Measurements from ENCODE around the gene SLC6A7.

Gene SLC6A7

GRCh38 chr5:150172556-150172955 lies 17.3 kb upstream of the SLC6A7 start:
- no peak for DNase-seq (ENCODE audit: low read depth in 2 of 2)

- no peak for DNase-seq (ENCODE audit: low read depth in 2 of 2)
Measured at GRCh38 chr5:150173161-150173560, 16.7 kb upstream of the SLC6A7 start.

GRCh38 chr5:150174285-150174684 lies 15.6 kb upstream of the SLC6A7 start:
- no peak for DNase-seq (ENCODE audit: low read depth in 2 of 2)

DNA sequence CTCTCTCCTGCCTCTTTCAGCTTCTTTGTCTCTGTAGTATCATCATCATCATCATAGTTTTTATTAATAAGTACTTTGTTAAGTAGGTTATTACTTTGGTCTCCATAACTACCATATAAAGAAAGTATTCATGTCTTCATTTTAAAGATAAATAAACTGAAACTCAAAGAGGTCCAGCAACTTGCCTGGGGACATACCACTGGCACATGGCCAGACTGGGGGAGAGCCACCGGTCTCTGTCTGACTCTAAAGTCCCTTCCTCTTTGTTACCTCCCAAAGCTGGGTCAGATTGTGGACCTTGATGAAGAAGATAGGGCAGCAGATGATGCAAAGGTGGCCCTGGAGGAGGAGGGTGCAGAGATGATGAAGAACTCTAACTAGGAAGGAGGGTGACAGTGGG lies 14.8 kb upstream of the SLC6A7 start:
- DNase-seq (ENCODE audit: low read depth in 2 of 2), result no peak

GRCh38 chr5:150175536-150175935 lies 14.3 kb upstream of the SLC6A7 start:
- DNase-seq (ENCODE audit: low read depth in 2 of 2), result no peak

DNA sequence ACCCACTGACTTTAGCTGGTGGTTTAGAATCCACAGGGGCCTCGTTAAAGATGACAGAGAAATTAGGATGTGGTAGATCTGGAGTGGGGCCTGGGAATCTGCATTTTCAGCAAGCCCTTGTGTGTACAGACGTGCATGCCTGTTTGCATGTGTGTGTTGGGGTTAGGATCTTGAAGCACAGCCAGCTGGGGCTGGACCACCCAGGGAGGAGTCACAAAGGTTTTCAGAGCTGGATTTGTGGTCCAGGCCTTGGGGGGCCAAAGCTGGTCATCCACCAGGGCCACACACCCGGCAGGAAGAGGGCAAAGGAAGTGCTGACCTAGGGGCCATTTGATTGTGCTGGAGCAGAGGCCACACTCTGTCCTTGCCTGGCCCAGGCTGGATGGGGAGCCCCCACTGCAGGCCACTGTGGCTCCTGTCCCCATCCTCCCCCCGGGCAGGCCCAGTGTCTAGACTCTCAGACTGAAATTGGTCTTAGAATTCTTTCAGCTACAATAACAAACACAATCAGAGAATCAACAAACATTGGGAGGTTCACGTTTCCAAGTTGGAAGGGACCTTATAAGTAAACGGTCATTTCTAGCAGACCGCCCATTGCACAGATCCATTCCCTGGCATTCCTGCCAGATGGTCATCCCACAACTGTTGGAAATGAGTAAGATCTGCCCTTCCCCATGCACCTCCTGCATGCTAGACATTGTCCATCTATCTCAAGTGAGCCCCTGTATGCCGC lies 13.0 kb upstream of the SLC6A7 start:
- DNase-seq (ENCODE audit: low read depth in 2 of 2), result no peak

- no peak for DNase-seq (ENCODE audit: low read depth in 2 of 2)
Measured at GRCh38 chr5:150177721-150178120, 12.1 kb upstream of the SLC6A7 start.

DNA sequence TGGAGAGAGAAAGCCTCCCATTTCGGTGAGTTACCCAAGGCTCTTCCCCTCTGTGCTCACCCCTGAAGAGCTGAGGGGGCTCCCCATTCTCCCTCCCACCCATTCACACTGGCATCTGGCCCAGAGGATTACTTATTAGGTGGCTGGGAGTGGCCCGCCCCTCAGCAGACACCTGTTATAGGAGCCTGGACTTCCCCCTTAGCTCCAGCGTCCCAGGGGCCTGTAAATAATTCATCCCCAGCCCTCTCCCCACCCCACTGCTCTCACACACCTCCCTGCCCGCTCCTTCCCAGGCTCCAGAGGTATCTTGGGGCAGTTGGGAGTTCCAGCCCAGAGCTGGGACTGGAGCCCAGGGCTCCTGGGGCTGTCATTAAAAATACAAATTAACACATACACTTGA lies 11.6 kb upstream of the SLC6A7 start:
- DNase-seq (ENCODE audit: low read depth in 2 of 2), result no peak

GRCh38 chr5:150179019-150179620 lies 10.7 kb upstream of the SLC6A7 start:
- no peak for DNase-seq (ENCODE audit: low read depth in 2 of 2)

DNA sequence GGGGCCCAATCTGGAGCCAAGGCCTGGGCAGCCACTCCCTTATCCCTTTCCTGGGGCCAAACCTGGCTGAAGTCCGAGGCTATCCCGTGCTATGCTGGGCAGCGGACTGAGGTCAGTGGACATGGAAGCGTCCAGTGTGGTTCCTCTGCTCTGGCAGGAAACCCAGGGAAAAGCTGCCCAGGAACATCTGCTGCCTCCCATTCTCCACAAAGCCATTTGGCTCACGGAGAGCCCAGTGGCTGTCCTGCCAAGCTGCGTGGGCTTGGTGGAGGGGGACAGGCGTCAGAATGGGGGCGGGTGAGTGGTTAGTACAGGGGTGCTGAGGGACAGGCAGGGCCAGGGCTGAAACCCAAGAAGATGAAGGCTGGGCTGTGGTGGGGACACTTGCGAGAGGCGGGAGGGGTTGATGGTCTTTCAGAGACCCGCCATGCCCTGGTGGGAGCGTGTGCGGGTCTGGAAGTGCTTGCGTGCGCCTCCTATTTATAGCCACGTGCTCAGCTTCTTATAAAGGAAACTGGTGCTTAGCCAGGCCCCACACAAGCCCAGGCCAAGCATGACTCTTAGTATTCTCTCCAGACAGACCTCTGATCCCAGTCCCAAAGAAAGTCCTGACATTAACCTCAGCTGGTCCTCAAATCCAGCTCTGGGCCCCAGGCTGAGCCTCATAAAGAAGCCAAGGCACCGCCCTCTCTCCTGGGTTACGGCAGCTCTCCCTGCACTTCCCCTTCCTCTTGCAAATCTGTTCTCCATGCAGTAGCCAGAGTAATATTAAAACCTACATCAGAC lies 9.4 kb upstream of the SLC6A7 start:
- no peak for DNase-seq (ENCODE audit: low read depth in 2 of 2)

DNA sequence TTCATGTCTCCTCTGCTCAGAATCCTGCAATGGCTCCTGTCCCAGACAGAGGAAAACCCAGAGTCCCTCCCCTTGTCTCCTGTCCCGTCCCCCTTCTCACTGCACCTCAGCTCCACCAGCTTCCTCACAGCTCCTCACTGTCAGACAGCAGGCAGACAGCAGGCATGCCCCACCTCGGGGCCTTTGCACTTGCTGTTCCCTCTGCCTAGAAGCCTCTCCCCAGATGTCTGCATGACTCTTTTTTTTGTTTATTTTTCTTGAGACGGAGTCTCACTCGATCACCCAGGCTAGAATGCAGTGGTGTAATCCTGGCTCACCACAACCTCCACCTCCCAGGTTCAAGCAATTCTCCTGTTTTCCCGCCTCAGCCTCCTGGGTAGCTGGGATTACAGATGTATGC lies 8.8 kb upstream of the SLC6A7 start:
- DNase-seq (ENCODE audit: low read depth in 2 of 2), result no peak

- DNase-seq (ENCODE audit: low read depth in 2 of 2), result no peak
Measured at GRCh38 chr5:150181766-150182545, 7.9 kb upstream of the SLC6A7 start.

DNA sequence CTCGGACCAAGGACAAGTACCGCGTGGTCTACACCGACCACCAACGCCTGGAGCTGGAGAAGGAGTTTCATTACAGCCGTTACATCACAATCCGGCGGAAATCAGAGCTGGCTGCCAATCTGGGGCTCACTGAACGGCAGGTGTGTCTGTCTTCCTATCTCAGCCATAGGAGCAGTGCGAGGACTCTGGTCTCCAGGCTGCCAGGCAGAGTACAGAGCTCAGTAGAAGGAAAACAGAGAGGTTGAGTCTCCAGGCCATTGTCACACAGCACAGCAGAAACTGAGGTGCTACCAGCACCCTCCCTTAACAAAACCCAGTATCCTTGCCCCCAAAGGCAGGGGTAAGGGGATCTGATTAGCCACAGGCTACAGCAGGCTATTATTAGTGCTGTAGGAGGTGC lies 7.1 kb upstream of the SLC6A7 start:
- no peak for DNase-seq (ENCODE audit: low read depth in 2 of 2)

- no peak for DNase-seq (ENCODE audit: low read depth in 2 of 2)
Measured at GRCh38 chr5:150183436-150183835, 6.4 kb upstream of the SLC6A7 start.

- no peak for DNase-seq (ENCODE audit: low read depth in 2 of 2)
Measured at GRCh38 chr5:150184006-150184405, 5.9 kb upstream of the SLC6A7 start.

DNA sequence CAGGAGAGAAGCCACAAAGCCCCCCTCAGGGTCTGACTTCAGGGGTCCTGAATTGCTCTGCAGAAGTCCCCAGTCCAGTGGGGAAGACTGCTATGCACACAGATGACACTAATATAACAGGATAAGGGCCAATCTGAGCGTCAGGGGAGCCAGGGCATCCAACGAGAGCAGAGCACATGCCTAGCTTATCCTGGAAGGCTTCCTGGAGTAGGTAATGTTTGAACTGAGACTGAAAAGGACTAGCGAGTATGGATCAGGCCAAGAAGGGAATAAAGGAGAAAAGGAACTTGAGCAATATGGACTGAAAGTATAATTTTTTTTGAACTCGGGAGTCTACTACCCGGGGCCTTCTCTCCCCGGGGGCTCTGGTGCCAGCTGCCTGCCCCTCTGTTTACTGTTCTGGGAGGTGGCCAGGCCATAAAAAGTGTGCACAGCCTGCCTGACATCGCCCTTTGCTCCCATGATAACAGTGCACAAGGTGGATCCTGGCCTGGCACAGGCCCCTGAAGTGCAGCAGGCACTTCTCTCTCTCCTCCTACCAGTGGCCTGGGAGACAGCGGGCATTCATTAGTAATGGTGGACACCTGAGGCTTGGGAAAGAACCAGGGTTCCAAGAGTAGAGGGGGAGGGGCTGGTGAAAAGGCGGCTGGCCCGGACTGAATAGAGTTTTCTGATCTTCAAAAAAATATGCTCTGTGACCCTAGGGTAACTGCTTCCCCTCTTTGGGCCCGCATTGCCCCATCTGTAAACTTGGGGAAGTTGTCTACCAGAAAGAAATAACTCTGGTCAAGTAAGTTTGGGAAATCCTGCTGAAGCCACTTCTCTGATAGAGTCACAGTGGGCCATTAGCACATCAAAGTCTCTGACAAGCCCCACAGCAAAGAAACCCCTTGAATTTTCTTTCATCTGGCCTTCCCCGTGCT lies 4.6 kb upstream of the SLC6A7 start:
- DNase-seq (ENCODE audit: low read depth in 2 of 2), result no peak

DNA sequence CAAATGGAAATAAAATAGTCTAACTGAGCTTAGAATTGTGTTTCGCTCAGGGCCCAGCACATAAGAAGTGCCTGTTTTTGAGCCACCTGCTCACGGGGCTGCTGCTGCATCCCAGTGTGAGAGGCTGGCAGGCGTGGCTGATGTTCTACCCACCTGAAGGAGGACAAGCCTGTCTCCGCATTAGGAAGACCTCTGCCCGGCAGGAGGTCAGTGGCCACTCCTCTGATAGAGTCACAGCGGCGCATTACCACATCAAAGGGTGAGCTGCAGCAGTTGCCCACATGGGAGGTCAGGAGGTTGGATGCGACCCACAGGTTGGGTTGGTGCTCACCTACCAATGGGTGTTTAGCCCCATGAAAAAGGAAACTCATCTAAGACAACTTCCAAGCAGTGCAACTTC lies 3.7 kb upstream of the SLC6A7 start:
- no peak for DNase-seq (ENCODE audit: low read depth in 2 of 2)

GRCh38 chr5:150186897-150187296 lies 3.0 kb upstream of the SLC6A7 start:
- no peak for DNase-seq (ENCODE audit: low read depth in 2 of 2)

GRCh38 chr5:150188146-150188842 lies 1.6 kb upstream of the SLC6A7 start:
- no peak for DNase-seq (ENCODE audit: low read depth in 2 of 2)

DNA sequence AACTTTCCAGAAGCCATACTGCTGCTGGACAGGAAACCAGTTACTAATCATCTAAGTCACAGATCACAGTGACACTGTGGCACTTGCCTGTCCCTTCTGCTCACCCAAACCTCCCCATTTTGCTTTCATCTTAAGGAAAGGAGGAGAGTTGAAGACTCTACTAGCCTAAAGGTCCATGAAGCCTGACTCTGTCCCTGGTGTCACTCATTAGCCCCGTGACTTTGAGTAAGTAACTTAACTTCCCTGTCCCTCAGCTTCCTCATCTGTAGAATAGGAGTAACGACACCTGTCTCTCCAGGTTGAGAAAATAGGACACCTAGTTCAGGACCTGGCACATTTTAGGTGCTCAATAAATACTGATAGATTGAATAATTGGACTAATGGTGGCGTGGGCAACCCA lies 536 bp upstream of the SLC6A7 start:
- no peak for DNase-seq (ENCODE audit: low read depth in 2 of 2)

Measured in stimulated activated CD4-positive, alpha-beta T cell treated with anti-CD3 and anti-CD28 coated beads, Interleukin-15, amount 100 ng/mL, for 48 hours (primary cell).